HG03060 (cell line): ENCODE data around the gene AMOTL1.

Experiments used
- ATAC-seq: cut with Tn5 transposase; IDR thresholded peaks from one replicate; pipeline ENCODE4 v1.9.1; 2021; ENCODE audit warnings: low read depth, moderate number of reproducible peaks; ENCODE audit not compliant: unreplicated experiment

AMOTL1 gene

GRCh38 chr11:94767701-94768601, at the start of gene AMOTL1:
Gene AMOTL1 (plus strand): TSS chr11:94768356. CDS start chr11:94768512, 156 bp downstream.
- no peak for ATAC-seq

- no peak for ATAC-seq
These were observed 48.3 kb upstream of the AMOTL1 start for GRCh38 chr11:94719876-94720275.

GRCh38 chr11:94721565-94722292, 46.4 kb upstream of the AMOTL1 start:
- no peak for ATAC-seq

GRCh38 chr11:94722735-94723134, 45.4 kb upstream of the AMOTL1 start:
- ATAC-seq, result no peak

- ATAC-seq, result no peak
These were observed 43.1 kb upstream of the AMOTL1 start for GRCh38 chr11:94725097-94725496.

GRCh38 chr11:94727819-94728218, 40.3 kb upstream of the AMOTL1 start:
- no peak for ATAC-seq

GRCh38 chr11:94728541-94728940, 39.6 kb upstream of the AMOTL1 start:
- ATAC-seq, result no peak

GRCh38 chr11:94728966-94729751, 39.0 kb upstream of the AMOTL1 start:
- no peak for ATAC-seq

GRCh38 chr11:94730153-94730552, 38.0 kb upstream of the AMOTL1 start:
- no peak for ATAC-seq

GRCh38 chr11:94731880-94732601, 36.1 kb upstream of the AMOTL1 start:
- ATAC-seq, result no peak

- no peak for ATAC-seq
These were observed 35.4 kb upstream of the AMOTL1 start for GRCh38 chr11:94732617-94733281.

GRCh38 chr11:94734563-94735275, 33.4 kb upstream of the AMOTL1 start:
- no peak for ATAC-seq

- ATAC-seq, result no peak
These were observed 32.2 kb upstream of the AMOTL1 start for GRCh38 chr11:94735907-94736306.

GRCh38 chr11:94737171-94737611, 31.0 kb upstream of the AMOTL1 start:
- ATAC-seq, result no peak

- no peak for ATAC-seq
These were observed 29.4 kb upstream of the AMOTL1 start for GRCh38 chr11:94738746-94739145.

GRCh38 chr11:94739331-94739730, 28.8 kb upstream of the AMOTL1 start:
- ATAC-seq, result no peak

- no peak for ATAC-seq
These were observed 27.8 kb upstream of the AMOTL1 start for GRCh38 chr11:94740083-94741021.
